HT1080 (cell line): Measurements from ENCODE around the gene SRGAP2C. TPM values are rescaled to one million over a fixed set of nuclear protein-coding genes. Genes with fewer than 3 reads are reported as not detected.
"Not testable (repeated sequence)": the region's sequence is repeated elsewhere in the genome, so short reads cannot be mapped to it uniquely, and the experiment has no call there.

ENCODE experiments used
- DNase-seq: peaks from one replicate; pipeline ENCODE4 v3.0.0-alpha.2; 2015; ENCODE audit warnings: low read depth
- polyA plus RNA-seq, 2 experiments: library from polyadenylated mRNA; depleted of rRNA; stranded (reverse); fragments of >200 nt; gene quantifications; 2 replicates each; pipeline ENCODE4 v1.2.3, GENCODE V29; 2015
- total RNA-seq: library from RNA; depleted of rRNA; stranded (reverse); fragments of >200 nt; shearing (Covaris generic); gene quantifications from 2 replicates; pipeline ENCODE4 v1.2.3, GENCODE V29; 2014; rRNA removed

The SRGAP2C gene
- total RNA-seq: 22.6 and 25.4 TPM in 2 replicates
- polyA plus RNA-seq (2015; cell fraction: cytosol; rRNA removed): 17.4 and 23.0 TPM in 2 replicates
- 26.7 and 27.7 TPM in 2 replicates for polyA plus RNA-seq (2015; cell fraction: nucleus; rRNA removed)

DNA sequence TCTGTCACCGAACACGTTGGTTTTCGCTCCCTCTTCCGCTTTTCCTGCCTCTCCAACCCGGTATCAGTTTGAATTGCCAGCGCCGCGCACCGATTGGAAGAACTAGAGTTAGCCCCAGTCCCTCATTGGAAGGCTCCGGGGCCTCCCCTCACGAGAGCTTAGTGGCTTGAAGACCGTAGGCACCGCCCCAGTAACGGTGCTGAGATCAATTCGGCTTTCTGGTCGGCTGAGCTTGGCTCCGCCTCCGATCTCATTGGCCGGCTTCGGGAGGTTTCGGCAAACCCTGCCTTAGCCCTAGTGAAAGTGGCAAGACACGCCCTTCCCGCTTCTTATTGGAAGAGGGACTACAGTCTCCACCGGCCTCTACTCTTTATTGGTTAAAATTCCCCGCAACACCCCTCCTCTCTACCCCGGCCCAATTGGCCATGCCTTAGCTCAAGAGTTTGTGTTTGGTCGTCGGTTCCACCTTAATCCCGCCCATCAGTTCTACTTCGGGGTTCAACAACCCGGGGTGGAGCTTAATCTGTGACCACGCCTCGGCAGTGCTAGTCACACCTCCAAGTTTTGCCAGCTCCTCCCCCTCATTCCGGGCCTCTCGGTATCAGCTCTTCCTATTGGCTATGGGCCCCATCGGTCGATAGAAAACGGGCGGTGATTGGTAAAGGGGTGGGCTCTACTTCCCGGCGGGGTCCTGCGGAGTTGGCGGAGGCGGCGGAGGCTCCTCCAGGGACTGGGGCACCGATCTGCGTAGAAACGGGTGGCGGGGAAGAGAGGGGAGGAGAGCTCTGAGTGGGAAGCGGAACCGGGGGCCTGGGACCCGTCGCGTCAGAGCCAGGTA, at the start of gene SRGAP2C, which contains the start of gene FAM72B:
TSS of gene SRGAP2C (plus strand) at position 686 of the 838 bp plus-strand sequence. CDS start 2,472 bp downstream, outside the sequence.
TSS of gene FAM72B (minus strand) at position 51 of the 838 bp plus-strand sequence. CDS start 851 bp downstream, outside the sequence.
- DNase-seq: peak; percentile 100

DNA sequence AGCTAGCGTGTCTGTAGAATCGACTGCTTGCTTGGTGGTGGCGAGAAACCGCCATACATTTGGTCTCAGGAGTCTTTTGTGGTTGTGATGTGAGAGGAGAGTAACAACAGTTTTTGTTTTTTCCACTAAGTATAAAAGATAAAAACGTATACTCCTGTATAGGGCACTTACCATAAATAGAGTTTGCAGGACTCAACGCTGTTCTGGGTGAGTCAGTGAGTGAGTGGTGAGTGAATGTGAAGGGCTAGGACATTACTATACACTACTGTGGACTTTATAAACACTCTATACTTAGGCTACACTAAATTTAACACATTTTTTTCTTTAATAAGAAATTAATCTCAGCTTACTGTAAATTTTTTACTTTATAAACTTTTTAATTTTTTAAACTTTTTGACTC, 44.4 kb upstream of the SRGAP2C start:
- DNase-seq: not testable (repeated sequence)

GRCh38 chr1:121148489-121149190, 36.1 kb upstream of the SRGAP2C start:
- not testable (repeated sequence) for DNase-seq

GRCh38 chr1:121151294-121151693, 33.5 kb upstream of the SRGAP2C start:
- not testable (repeated sequence) for DNase-seq

- DNase-seq: not testable (repeated sequence)
Observed at GRCh38 chr1:121152788-121153187, 32.0 kb upstream of the SRGAP2C start.

GRCh38 chr1:121154811-121155210, 30.0 kb upstream of the SRGAP2C start:
- DNase-seq: not testable (repeated sequence)

GRCh38 chr1:121155671-121156358, 29.0 kb upstream of the SRGAP2C start:
- DNase-seq: peak; percentile 31

- DNase-seq: not testable (repeated sequence)
Observed at GRCh38 chr1:121156958-121157603, 27.7 kb upstream of the SRGAP2C start.

DNA sequence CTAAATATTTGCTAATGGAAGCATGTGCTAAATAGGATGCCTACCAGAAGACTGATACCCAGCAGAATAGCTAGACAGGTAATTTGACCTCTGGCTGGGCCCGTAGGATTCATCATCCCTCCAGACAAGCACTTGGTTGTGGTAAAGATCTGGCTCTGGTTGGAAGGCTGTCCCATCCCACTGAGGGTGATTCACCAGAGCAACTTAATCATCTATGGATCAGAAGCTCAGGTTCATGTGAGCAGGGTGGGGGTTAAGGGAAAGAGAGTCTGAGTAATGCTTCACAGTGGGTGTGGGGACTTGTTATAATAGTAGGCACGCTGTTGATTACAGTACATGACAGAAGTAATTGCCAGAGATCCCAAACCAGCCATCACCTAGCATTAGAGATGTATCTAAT, 27.2 kb upstream of the SRGAP2C start:
- not testable (repeated sequence) for DNase-seq

- not testable (repeated sequence) for DNase-seq
Observed at GRCh38 chr1:121160118-121160517, 24.7 kb upstream of the SRGAP2C start.

DNA sequence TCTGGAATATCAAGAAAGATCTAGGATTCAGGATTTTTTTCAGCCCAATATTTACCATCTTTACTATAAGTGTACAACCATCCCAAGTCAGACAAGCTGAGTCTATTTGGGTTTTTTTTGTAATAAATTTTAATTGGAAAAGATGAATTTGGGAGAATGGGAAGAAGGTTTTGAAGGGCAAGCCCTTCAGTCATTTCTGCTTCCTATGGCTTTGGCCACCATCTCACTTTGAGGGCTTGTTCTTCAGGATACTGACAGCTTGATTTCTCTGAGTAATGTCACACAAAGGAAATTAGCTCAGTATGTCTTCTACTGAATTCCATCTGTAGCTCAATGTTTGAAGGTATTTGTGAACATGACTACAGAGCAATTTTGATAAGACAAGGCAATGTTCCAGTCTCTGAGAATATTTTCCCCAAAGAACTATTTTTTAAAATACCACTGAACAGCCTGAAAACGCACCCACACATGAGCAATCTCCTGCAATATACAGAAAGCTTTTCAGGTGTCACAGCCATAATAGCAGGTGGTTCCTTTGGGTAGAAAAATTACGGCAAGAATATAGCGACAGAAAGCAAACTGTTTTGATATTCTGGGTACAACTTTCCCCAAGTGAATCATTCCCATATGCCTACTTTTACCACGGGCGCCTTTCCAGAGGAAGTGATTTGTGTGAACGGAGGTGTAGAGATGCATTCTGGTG, 23.4 kb upstream of the SRGAP2C start:
- not testable (repeated sequence) for DNase-seq

- DNase-seq: peak; percentile 78
Observed at GRCh38 chr1:121163850-121164757, 20.7 kb upstream of the SRGAP2C start.

GRCh38 chr1:121165296-121165695, 19.5 kb upstream of the SRGAP2C start:
- DNase-seq: not testable (repeated sequence)

DNA sequence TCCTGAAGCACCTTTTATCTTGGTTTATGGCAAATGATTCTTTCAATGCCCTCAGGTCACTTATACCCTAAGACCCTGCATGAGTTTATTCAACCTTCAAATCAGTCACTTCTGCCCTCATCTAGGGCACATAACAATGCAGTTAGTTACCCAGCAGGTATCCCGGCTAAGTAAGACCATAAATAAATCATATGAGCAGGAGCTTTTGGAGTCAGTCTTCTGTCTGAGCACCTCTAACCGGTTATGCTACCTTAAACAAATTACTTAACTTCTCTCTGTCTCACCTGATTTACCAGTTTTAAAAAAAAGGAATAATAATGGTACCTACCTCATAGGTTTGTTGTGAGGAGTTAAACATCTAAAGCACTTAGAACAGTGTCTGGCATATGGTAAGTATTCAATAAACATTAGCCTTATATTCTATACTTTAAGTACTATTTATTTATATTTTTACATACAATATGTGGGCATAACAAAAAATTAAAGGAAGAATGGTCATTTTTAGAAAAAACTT, 17.5 kb upstream of the SRGAP2C start:
- DNase-seq: not testable (repeated sequence)

GRCh38 chr1:121168152-121168668, 16.6 kb upstream of the SRGAP2C start:
- DNase-seq: not testable (repeated sequence)

- not testable (repeated sequence) for DNase-seq
Observed at GRCh38 chr1:121176649-121177048, 8.1 kb upstream of the SRGAP2C start.

DNA sequence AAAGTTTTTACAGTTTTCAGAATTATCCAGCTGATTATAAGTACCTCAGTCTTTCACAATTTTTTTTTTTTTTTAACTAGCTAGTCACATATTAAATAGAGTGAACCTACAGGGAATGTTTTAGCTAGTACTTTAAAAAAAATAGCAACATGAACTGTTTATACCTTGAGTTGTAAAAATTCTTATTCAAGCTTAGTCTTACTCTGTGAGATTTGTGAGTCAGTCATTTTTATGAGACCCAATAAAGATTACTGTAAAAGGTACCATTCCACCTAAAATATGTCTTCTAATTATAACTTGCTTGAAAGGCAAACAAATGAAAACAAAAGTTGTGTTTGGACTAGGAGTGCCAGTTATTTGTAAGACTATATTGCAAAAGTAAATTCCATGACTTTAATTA, 6.6 kb upstream of the SRGAP2C start:
- DNase-seq: not testable (repeated sequence)

DNA sequence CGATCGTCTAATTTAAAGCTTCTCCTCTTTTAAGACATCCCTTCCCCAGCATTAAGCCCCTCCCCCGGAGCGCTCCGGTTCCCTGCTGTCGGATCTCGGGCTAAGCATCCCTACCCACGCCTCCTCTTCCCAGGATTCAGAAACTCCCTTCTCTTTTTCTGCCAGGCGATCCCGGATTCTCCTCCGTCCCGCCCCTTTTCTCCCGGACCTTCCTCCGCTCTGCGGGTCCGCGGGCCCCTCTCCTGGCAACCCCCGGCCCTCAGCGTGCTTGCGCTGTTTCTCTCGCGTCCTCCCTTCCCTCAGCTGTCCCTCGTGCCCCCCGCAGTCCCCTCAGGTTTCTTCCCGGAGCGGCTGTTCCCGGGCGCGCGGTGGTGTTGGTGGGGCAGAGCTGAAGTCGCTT, 908 bp upstream of the SRGAP2C start:
- peak; percentile 39 for DNase-seq
